Measurements from ENCODE around the gene SLC6A18.

DNA sequence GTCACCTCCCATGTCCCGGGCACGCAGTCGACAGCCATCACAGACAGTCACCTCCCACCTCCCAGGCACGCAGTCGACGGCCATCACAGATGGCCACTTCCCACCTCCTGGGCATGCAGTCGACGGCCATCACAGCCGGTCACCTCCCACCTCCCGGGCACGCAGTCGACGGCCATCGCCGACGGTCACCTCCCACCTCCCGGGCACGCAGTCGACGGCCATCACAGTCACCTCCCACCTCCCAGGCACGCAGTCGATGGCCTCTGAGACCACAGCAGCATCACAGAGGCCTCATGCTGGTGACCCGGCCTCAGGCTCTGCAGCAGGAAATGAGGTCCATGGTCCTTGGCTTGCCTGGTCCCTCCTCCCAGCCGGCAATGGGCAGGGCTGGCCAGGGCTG lies 29.3 kb upstream of the SLC6A18 start:
- TF ChIP-seq EZH2 (IDR thresholded peaks at IDR 0.05), result no peak
- no peak for TF ChIP-seq POLR2AphosphoS5 (IDR thresholded peaks at IDR 0.05; ENCODE audit: borderline replicate concordance, low read depth, low read length)

All from SK-N-MC (cell line).